Activated CD4-positive, alpha-beta T cell treated with anti-CD3 and anti-CD28 coated beads for 36 hours (primary cell): ENCODE results near the gene USP3. TPM values are rescaled to one million over a fixed set of nuclear protein-coding genes. Genes with fewer than 3 reads are reported as not detected.
"Not testable (repeated sequence)": the region's sequence is repeated elsewhere in the genome, so short reads cannot be mapped to it uniquely, and the experiment has no call there.

Source experiments
- ATAC-seq: fragments of 200-7000 bp; cut with Tn5 transposase; one replicate; pipeline ENCODE4 v1.10.0; 2021; ENCODE audit warnings: mild to moderate bottlenecking, moderate library complexity
- CTCF ChIA-PET: fragments of 350-600 bp; sonication (Branson Sonifier 250); formaldehyde crosslinking; loops from one replicate; lab custom pipeline; 2021; ENCODE audit warnings: antibody characterized with exemption; lab: Charles Lee
- POLR2A ChIA-PET: fragments of 350-600 bp; sonication (Branson Sonifier 250); formaldehyde crosslinking; loops from one replicate; lab custom pipeline; 2021; ENCODE audit warnings: antibody characterized with exemption, inconsistent platforms; lab: Charles Lee
- DNase-seq: peaks from one replicate; pipeline ENCODE4 v3.0.0-alpha.2; 2020
- H3K27ac Mint-ChIP-seq: one replicate; pipeline ENCODE4 v1.8.0; 2021; ENCODE audit warnings: mixed read lengths
- H3K27me3 Mint-ChIP-seq: one replicate; pipeline ENCODE4 v1.8.0; 2021; ENCODE audit warnings: mixed read lengths
- H3K36me3 Mint-ChIP-seq: one replicate; pipeline ENCODE4 v1.8.0; 2021; ENCODE audit warnings: low read depth, mixed read lengths
- H3K4me1 Mint-ChIP-seq: one replicate; pipeline ENCODE4 v1.8.0; 2021; ENCODE audit warnings: mixed read lengths
- H3K4me3 Mint-ChIP-seq: one replicate; pipeline ENCODE4 v1.8.0; 2021; ENCODE audit warnings: mild to moderate bottlenecking, moderate library complexity, mixed read lengths
- H3K9me3 Mint-ChIP-seq: one replicate; pipeline ENCODE4 v1.8.0; 2021; ENCODE audit warnings: low read depth, mixed read lengths
- intact Hi-C, 2 experiments: fragments of 100-400 bp; cut with DNase I in 1 of 2; cut with micrococcal nuclease in 1 of 2; formaldehyde crosslinking; loops; one replicate each; pipeline versions ENCODE4 v1.14.2 to v1.15.1; 2022 to 2024; cut with DNase I, micrococcal nuclease
- total RNA-seq, 2 experiments: library from RNA; stranded (reverse); gene quantifications; one replicate each; pipeline ENCODE4 v1.2.3, GENCODE V29; 2021

Gene USP3
- total RNA-seq, 2 experiments from 2014 or later: 51.1 to 51.7 TPM

DNA sequence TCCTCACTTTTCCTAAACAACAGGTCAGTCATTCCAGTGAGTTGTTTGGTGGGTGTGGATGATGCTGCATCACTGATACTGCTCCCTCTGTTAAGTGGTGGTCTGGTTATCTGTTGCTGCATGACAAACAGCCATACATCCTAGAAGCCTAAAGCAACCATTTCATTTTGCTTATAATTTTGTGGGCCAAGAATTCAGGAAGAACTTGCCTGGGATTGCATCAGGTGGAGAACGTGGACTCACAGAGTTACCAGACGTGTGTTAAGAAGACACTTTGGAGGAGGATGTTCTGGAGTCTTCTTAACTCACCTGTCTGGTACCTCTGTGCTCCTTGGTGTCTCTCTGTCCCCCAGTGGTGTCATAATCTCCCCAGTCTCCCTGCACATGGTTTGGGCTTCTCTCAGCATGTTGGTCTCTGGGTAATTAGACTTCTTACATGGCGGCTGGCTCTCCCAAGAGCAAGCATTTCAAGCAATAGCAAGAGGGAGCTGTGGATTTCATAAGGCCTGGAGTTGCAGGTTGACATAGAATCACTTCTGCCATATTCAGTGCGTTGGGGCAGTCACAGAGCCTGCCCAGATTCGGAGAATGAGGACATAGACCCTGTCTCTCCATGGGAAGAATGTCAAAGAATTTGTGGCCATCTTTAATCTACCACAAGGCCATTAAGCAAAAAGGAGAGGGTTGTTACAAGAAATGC lies 20.1 kb downstream of the USP3 start:
- intact Hi-C loops: no loop called here
- Mint-ChIP-seq H3K27ac (no peak overlapping the region), H3K36me3 (peaks cover 10% of the 10 kb centered on the region), H3K27me3 (no peaks in the 10 kb centered on the region), H3K4me1 (peaks cover 93% of the 10 kb centered on the region), H3K9me3 (no peaks in the 10 kb centered on the region), H3K4me3 (no peak overlapping the region)
- ATAC-seq (no peak), DNase-seq (no peak)
- ChIA-PET POLR2A (interaction anchor here (0.6 to 1.2 kb wide), 2 partner anchors 13 to 18 kb away, joined by 3 read pairs; no protein-coding TSS in a partner anchor), CTCF (interaction anchor here (1.3 to 3.1 kb wide), 4 partner anchors 11 to 72 kb away, joined by 4 to 15 read pairs (median 6); no protein-coding TSS in a partner anchor)

DNA sequence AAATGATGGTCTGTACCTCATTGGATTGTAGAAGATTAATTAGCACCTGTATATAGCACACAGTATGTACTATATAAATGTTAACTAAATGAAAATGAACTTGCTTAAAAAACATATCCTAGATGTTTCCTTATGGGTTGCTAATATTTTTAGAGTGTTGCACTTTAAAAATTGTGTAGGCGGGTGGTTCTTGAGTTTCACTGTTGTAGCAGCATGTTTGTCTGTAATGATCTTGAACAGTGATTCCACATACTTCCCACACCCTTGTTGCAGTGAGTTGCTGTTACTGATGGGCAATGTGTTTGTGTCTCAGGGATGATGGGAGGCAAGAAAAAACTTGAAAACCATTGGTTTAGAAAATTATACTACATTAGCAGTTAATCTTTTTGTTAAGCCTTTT lies 22.0 kb downstream of the USP3 start:
- DNase-seq: no peak
- intact Hi-C loops: no loop called here
- ChIA-PET POLR2A (no interaction called here), CTCF (interaction anchor here (1.0 to 1.6 kb wide), 3 partner anchors 17 to 70 kb away, joined by 3 to 6 read pairs (median 6); no protein-coding TSS in a partner anchor)
- Mint-ChIP-seq H3K4me3 (no peak overlapping the region), H3K4me1 (peaks cover 96% of the 10 kb centered on the region), H3K36me3 (peaks cover 18% of the 10 kb centered on the region), H3K27me3 (no peaks in the 10 kb centered on the region), H3K9me3 (no peaks in the 10 kb centered on the region), H3K27ac (peak overlapping the region; percentile 73)
- no peak for ATAC-seq

DNA sequence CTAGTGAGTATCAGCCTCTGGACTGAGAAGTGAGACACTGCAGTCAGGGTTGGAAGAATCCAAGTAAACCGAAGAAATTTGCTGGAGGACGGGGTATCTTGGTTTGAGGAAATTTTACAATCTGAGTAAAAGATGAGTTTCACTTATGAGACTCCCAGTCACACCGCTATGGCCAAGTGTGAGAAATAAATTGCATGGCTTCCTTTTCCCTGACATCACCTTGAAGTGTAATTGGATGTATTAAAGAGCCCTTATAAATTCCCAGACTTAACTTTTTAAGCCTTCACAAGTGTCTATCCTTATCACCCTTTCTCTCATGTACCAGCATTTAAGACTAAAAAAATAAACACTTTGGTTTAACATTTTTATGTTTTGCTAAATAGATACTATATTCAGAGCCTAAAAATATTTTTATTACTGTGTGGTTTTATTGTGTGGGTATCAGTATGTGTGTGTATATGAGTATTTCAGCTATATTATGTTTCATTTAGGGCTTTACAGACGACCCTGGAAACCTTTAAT lies 23.8 kb downstream of the USP3 start:
- Mint-ChIP-seq H3K36me3 (peaks cover 18% of the 10 kb centered on the region), H3K27ac (peak overlapping the region; percentile 38), H3K4me3 (no peak overlapping the region), H3K27me3 (no peaks in the 10 kb centered on the region), H3K9me3 (no peaks in the 10 kb centered on the region), H3K4me1 (peaks cover 96% of the 10 kb centered on the region)
- POLR2A ChIA-PET: no interaction called here
- intact Hi-C loops: loop anchor here in 1 of 2 experiments (2.0 kb wide), 1 partner anchor 17 kb away; no protein-coding TSS in a partner anchor
- ATAC-seq: no peak
- CTCF ChIA-PET: interaction anchor here (1.0 kb wide), 1 partner anchor 9 kb away, joined by 4 read pairs; no protein-coding TSS in a partner anchor
- no peak for DNase-seq

DNA sequence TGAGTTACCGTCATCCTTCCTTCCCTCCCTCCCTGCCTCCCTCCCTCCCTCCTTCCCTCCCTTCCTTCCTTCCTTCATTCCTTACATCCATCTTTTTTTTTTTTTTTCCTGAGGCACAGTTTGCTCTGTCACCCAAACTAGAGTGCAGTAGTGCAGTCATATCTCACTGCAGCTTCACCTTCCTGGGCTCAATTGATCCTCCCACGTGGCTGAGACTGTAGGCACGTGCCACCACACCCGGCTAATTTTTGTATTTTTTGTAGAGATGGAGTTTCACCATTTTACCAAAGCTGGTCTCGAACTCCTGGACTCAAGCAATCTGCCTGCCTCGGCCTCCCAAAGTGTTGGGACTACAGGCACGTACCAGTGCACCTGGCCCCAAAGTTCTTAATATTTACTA lies 25.8 kb downstream of the USP3 start:
- DNase-seq (peak; percentile 54), ATAC-seq (peak; percentile 70)
- H3K27ac Mint-ChIP-seq: peak overlapping the region; percentile 75
- ChIA-PET CTCF (interaction anchor here (0.8 to 3.0 kb wide), 6 partner anchors 12 to 42 kb away, joined by 3 to 21 read pairs (median 9); no protein-coding TSS in a partner anchor), POLR2A (no interaction called here)
- intact Hi-C loops: no loop called here
- H3K36me3 Mint-ChIP-seq: peaks cover 20% of the 10 kb centered on the region
- no peaks in the 10 kb centered on the region for H3K9me3 Mint-ChIP-seq
- H3K4me3 Mint-ChIP-seq: no peak overlapping the region
- peaks cover 91% of the 10 kb centered on the region for H3K4me1 Mint-ChIP-seq
- H3K27me3 Mint-ChIP-seq: no peaks in the 10 kb centered on the region

DNA sequence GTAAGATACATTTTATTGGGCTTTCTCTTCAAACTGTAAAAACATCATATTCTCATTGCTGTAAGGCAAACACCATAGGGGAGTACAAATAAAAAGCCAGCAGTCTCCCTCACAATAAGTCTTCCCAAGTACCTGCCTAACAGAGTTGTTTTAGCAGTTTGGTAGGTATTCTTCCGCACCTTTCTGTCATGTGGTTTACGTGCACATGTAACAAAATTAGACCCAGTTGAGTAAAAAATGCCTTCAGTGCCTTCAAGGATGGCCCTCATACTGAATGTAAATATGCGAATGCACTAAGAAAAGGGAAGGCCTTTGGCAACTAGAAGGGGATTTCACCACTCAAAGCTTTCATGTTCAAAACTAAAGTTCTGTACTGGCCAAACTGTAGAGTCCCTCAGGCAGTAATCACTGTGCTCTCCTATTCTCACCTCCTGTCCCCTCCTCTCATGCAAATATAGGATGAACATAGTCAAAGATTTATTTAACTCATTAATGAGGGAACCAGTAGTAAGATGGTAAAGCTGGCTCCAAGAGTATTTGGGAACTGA lies 26.4 kb downstream of the USP3 start:
- H3K27ac Mint-ChIP-seq: peak overlapping the region; percentile 75
- ChIA-PET CTCF (interaction anchor here (0.8 to 3.0 kb wide), 7 partner anchors 11 to 43 kb away, joined by 3 to 21 read pairs (median 11); no protein-coding TSS in a partner anchor), POLR2A (interaction anchor here (0.6 kb wide), 1 partner anchor 23 kb away, joined by 3 read pairs; no protein-coding TSS in a partner anchor)
- H3K4me1 Mint-ChIP-seq: peaks cover 93% of the 10 kb centered on the region
- DNase-seq: no peak
- H3K4me3 Mint-ChIP-seq: no peak overlapping the region
- H3K27me3 Mint-ChIP-seq: no peaks in the 10 kb centered on the region
- H3K9me3 Mint-ChIP-seq: no peaks in the 10 kb centered on the region
- intact Hi-C loops: no loop called here
- peak; percentile 62 for ATAC-seq
- peaks cover 22% of the 10 kb centered on the region for H3K36me3 Mint-ChIP-seq

DNA sequence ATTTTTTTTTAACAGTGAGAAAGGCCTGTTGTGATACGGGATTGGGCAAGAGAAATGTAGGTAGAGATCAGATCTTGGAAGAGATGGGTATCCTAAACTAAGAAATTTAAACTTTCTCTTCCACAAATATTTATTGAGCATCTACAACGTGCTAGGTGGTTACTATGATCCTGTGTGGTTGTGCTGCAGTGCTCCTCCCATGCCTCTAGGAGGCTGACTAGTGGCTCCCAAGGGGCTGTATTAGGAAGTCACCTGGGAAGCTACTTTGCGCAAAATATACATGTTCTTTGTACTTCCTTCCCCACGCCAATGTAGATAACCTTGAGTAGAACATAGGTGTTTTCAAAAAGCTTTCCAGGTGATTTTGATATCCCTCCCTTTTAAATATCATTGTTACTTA lies 27.2 kb downstream of the USP3 start:
- DNase-seq (no peak), ATAC-seq (no peak)
- Mint-ChIP-seq H3K36me3 (peaks cover 24% of the 10 kb centered on the region), H3K27ac (peak overlapping the region; percentile 33), H3K4me1 (peaks cover 91% of the 10 kb centered on the region), H3K4me3 (no peak overlapping the region), H3K9me3 (no peaks in the 10 kb centered on the region), H3K27me3 (no peaks in the 10 kb centered on the region)
- ChIA-PET CTCF (interaction anchor here (0.9 to 3.0 kb wide), 8 partner anchors 11 to 180 kb away, joined by 3 to 21 read pairs (median 6); no protein-coding TSS in a partner anchor), POLR2A (interaction anchor here (0.6 kb wide), 1 partner anchor 22 kb away, joined by 3 read pairs; no protein-coding TSS in a partner anchor)
- intact Hi-C loops: no loop called here

DNA sequence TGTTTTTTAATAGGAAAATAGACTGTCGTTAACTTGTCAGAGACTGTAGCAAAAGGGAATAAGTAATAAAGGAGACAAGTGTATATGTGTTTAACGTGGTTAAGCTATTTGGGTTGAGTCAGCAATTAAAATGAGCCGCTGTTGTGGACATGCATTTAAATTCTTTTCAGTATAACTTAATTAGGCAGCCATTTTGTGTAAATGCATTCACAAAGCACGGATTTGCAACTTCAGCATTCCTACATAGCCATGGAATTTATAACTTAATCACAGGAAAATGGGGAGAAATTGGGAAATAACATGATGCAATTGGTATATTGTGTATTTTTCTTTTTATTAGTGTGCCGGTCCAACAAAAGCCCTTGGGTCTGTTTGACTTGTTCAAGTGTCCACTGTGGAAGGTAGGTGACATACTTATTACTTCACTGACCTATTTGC lies 27.9 kb downstream of the USP3 start:
- ChIA-PET CTCF (interaction anchor here (1.1 to 3.0 kb wide), 9 partner anchors 10 to 66 kb away, joined by 4 to 21 read pairs (median 7); no protein-coding TSS in a partner anchor), POLR2A (interaction anchor here (0.5 kb wide), 1 partner anchor 11 kb away, joined by 3 read pairs; no protein-coding TSS in a partner anchor)
- Mint-ChIP-seq H3K27me3 (no peaks in the 10 kb centered on the region), H3K36me3 (peaks cover 22% of the 10 kb centered on the region), H3K4me1 (peaks cover 83% of the 10 kb centered on the region), H3K27ac (no peak overlapping the region), H3K4me3 (no peak overlapping the region), H3K9me3 (no peaks in the 10 kb centered on the region)
- ATAC-seq (no peak), DNase-seq (no peak)
- intact Hi-C loops: loop anchor here in 1 of 2 experiments (2.0 kb wide), 1 partner anchor 14 kb away; no protein-coding TSS in a partner anchor

DNA sequence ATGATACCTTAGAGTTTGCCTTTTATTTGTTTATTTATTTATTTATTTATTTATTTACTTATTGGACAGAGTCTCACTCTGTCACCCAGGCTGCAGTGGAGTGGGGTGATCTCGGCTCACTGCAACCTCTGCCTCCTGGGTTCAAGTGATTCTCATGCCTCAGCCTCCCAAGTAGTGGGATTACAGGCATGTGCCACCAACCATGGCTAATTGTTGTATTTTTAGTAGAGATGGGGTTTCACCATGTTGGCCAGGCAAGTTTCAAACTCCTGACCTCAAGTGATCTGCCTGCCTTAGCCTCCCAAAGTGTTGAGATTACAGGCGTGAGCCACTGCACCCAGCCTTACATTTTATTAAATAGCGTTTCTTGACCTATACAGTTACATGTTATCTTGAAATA lies 30.5 kb downstream of the USP3 start:
- CTCF ChIA-PET: interaction anchor here (1.3 kb wide), 1 partner anchor 15 kb away, joined by 4 read pairs; no protein-coding TSS in a partner anchor
- H3K4me3 Mint-ChIP-seq, DNase-seq, H3K9me3 Mint-ChIP-seq, H3K27me3 Mint-ChIP-seq, ATAC-seq, H3K27ac Mint-ChIP-seq, POLR2A ChIA-PET, intact Hi-C loops: not testable (repeated sequence)
- H3K36me3 Mint-ChIP-seq: peaks cover 21% of the 10 kb centered on the region
- peaks cover 71% of the 10 kb centered on the region for H3K4me1 Mint-ChIP-seq

DNA sequence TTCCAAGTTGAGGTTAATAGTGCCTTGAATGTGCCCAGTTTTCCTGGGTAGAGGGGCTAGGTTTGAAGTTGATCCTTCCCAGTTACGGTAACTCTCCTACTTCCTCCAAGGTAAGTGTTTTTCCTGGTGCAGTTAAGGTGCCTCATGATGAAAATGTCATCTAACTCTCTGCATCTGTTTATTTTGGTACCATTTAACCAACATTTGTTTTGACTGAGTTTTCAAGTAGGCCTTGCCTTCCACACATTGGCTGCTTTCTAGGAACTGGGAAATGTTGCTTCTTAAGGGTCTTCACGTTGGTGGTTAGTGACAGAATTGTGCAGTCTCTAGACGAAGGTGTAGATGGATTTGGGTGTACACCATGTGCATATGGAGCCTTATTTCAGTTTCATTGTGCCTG lies 31.3 kb downstream of the USP3 start:
- Mint-ChIP-seq H3K9me3 (no peaks in the 10 kb centered on the region), H3K36me3 (peaks cover 23% of the 10 kb centered on the region), H3K27ac (no peak overlapping the region), H3K27me3 (no peaks in the 10 kb centered on the region), H3K4me3 (no peak overlapping the region), H3K4me1 (peaks cover 71% of the 10 kb centered on the region)
- ChIA-PET CTCF (interaction anchor here (1.1 to 1.5 kb wide), 4 partner anchors 9 to 74 kb away, joined by 3 to 5 read pairs (median 4); no protein-coding TSS in a partner anchor), POLR2A (no interaction called here)
- ATAC-seq (no peak), DNase-seq (no peak)
- intact Hi-C loops: no loop called here

DNA sequence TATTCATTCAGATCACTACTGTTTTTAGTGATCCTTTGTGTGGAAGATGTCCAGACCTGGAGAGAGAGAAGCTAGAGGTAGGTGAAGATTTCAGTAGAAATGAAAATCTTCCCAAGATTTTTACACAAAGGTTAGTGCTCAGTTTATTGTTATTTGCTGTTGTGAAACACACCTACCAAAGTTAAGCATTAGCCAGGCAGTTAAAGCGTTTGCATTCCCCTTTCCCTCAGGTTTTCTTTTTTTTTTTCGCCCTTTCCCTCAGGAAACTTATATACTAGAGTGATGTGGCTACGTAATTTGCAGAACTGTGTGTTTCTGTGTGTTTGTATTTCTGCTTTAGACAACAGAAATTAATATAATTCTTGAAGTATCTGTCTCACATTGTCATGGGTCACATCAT lies 34.5 kb downstream of the USP3 start:
- Mint-ChIP-seq H3K36me3 (peaks cover 33% of the 10 kb centered on the region), H3K27me3 (no peaks in the 10 kb centered on the region), H3K4me3 (no peak overlapping the region), H3K9me3 (no peaks in the 10 kb centered on the region), H3K27ac (no peak overlapping the region), H3K4me1 (peaks cover 62% of the 10 kb centered on the region)
- ChIA-PET POLR2A (no interaction called here), CTCF (interaction anchor here (0.6 to 2.1 kb wide), 2 partner anchors 26 to 428 kb away, joined by 3 to 6 read pairs; no protein-coding TSS in a partner anchor)
- DNase-seq: no peak
- ATAC-seq: no peak
- intact Hi-C loops: no loop called here

DNA sequence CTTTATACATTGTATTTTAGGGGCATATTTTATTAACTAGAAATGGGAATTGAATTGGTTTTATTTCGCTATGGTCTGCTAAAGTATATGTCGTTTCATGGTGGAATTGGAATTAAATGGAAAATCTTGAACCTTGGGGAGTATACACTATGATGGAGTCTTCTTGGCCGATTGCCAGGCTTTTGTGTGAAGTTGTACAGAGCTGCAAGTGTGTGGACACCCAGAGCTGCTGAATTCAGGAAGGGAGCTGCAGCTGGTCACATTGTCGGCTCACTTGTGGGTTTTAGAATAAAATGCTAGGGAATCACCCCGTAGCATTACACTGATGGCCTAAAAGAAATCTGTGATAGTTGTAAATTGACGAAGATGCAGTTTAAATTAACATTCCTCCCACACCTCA lies 35.1 kb downstream of the USP3 start:
- Mint-ChIP-seq H3K4me1 (peaks cover 60% of the 10 kb centered on the region), H3K36me3 (peaks cover 33% of the 10 kb centered on the region), H3K9me3 (no peaks in the 10 kb centered on the region), H3K27ac (no peak overlapping the region), H3K27me3 (no peaks in the 10 kb centered on the region), H3K4me3 (no peak overlapping the region)
- DNase-seq (no peak), ATAC-seq (no peak)
- POLR2A ChIA-PET: no interaction called here
- CTCF ChIA-PET: no interaction called here
- intact Hi-C loops: no loop called here
